ENCODE results near the gene LRP1B.

LRP1B gene

GRCh38 chr2:141728142-141728541 is 402.7 kb downstream of the LRP1B start:
- no peak for FAIRE-seq

GRCh38 chr2:141724426-141724825 is 406.4 kb downstream of the LRP1B start:
- no peak for FAIRE-seq

- no peak for FAIRE-seq
Observed at GRCh38 chr2:141723814-141724213, 407.0 kb downstream of the LRP1B start.

- FAIRE-seq, result no peak
Observed at GRCh38 chr2:141720476-141720875, 410.3 kb downstream of the LRP1B start.

GRCh38 chr2:141714496-141714895 is 416.3 kb downstream of the LRP1B start:
- FAIRE-seq, result no peak

- no peak for FAIRE-seq
Observed at GRCh38 chr2:141711627-141712026, 419.2 kb downstream of the LRP1B start.

GRCh38 chr2:141710589-141711239 is 420.1 kb downstream of the LRP1B start:
- no peak for FAIRE-seq

GRCh38 chr2:141709756-141710155 is 421.1 kb downstream of the LRP1B start:
- no peak for FAIRE-seq

GRCh38 chr2:141707486-141707885 is 423.3 kb downstream of the LRP1B start:
- FAIRE-seq, result no peak

- FAIRE-seq, result no peak
Observed at GRCh38 chr2:141704541-141704940, 426.3 kb downstream of the LRP1B start.

- no peak for FAIRE-seq
Observed at GRCh38 chr2:141703501-141703900, 427.3 kb downstream of the LRP1B start.

- FAIRE-seq, result no peak
Observed at GRCh38 chr2:141701618-141702017, 429.2 kb downstream of the LRP1B start.

GRCh38 chr2:141699573-141699972 is 431.2 kb downstream of the LRP1B start:
- FAIRE-seq, result no peak

GRCh38 chr2:141698500-141698899 is 432.3 kb downstream of the LRP1B start:
- no peak for FAIRE-seq

- no peak for FAIRE-seq
Observed at GRCh38 chr2:141697035-141697434, 433.8 kb downstream of the LRP1B start.

- FAIRE-seq, result no peak
Observed at GRCh38 chr2:141694180-141694579, 436.6 kb downstream of the LRP1B start.

- FAIRE-seq, result no peak
Observed at GRCh38 chr2:141692829-141693228, 438.0 kb downstream of the LRP1B start.

GRCh38 chr2:141676139-141676538 is 454.7 kb downstream of the LRP1B start:
- no peak for FAIRE-seq

- no peak for FAIRE-seq
Observed at GRCh38 chr2:141666191-141666590, 464.6 kb downstream of the LRP1B start.

- FAIRE-seq, result no peak
Observed at GRCh38 chr2:141660232-141660631, 470.6 kb downstream of the LRP1B start.

- no peak for FAIRE-seq
Observed at GRCh38 chr2:141654311-141654710, 476.5 kb downstream of the LRP1B start.

- no peak for FAIRE-seq
Observed at GRCh38 chr2:141653184-141653583, 477.6 kb downstream of the LRP1B start.

GRCh38 chr2:141652308-141652707 is 478.5 kb downstream of the LRP1B start:
- no peak for FAIRE-seq

GRCh38 chr2:141647353-141647752 is 483.5 kb downstream of the LRP1B start:
- no peak for FAIRE-seq

- no peak for FAIRE-seq
Observed at GRCh38 chr2:141641462-141641861, 489.4 kb downstream of the LRP1B start.

Data from A204.1 (cell line).